Stimulated activated CD4-positive, alpha-beta T cell treated with anti-CD3 and anti-CD28 coated beads, TNF-alpha, amount 100 ng/mL, for 1 hour (primary cell): ENCODE measurements around the gene THAP9.
A peak's percentile ranks its signal among the peaks of the same experiment; 100 is the strongest.
"Not testable (repeated sequence)": the region's sequence is repeated elsewhere in the genome, so short reads cannot be mapped to it uniquely, and the experiment has no call there.

Experiments
- DNase-seq, 3 donors: peaks; one replicate each; pipeline ENCODE4 v3.0.0-alpha.2; 2020; ENCODE audit warnings: low read depth in 3 of 3, low spot score in 1 of 3

Gene THAP9, protein sequence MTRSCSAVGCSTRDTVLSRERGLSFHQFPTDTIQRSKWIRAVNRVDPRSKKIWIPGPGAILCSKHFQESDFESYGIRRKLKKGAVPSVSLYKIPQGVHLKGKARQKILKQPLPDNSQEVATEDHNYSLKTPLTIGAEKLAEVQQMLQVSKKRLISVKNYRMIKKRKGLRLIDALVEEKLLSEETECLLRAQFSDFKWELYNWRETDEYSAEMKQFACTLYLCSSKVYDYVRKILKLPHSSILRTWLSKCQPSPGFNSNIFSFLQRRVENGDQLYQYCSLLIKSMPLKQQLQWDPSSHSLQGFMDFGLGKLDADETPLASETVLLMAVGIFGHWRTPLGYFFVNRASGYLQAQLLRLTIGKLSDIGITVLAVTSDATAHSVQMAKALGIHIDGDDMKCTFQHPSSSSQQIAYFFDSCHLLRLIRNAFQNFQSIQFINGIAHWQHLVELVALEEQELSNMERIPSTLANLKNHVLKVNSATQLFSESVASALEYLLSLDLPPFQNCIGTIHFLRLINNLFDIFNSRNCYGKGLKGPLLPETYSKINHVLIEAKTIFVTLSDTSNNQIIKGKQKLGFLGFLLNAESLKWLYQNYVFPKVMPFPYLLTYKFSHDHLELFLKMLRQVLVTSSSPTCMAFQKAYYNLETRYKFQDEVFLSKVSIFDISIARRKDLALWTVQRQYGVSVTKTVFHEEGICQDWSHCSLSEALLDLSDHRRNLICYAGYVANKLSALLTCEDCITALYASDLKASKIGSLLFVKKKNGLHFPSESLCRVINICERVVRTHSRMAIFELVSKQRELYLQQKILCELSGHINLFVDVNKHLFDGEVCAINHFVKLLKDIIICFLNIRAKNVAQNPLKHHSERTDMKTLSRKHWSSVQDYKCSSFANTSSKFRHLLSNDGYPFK

DNA sequence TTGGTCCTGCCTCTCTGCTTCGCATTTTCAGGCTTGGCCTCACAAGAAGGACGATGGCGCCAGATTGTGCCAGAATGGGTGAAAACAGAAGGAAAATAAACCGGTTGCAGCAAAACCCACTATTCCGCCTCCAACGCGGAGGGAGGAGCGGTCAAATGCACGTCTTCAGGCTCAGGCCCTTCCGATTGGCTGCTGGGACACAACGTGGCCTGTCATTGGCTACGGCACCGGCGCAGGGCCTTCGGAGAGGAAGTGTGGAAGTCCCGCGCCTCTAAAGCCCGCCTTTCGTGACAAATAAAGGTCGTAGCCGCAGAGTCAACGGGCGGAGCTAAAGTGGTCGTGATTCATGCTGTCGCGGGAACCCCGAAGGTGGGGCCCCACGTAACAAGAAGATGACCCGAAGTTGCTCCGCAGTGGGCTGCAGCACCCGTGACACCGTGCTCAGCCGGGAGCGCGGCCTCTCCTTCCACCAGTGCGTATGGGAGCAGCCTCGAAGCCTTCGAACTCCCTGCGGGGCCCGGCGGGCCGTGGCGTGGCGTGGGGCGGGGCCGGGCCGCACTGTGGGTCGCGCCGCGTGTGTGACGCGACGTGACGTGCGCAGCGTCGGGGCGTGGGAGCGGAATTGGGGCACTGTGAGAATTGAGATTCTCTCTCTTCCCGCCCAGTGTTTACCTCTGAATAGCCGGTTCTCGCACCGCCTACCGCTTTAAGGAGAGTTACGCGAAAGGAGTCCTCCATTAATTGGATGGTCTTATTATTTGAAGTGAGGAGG lies at the start of gene THAP9:
THAP9 (plus strand) TSS at position 325 of the 772 bp plus-strand sequence; CDS start at position 393, 68 bp downstream.
- peak; percentile 87 to 94 (median 94) for DNase-seq

DNA sequence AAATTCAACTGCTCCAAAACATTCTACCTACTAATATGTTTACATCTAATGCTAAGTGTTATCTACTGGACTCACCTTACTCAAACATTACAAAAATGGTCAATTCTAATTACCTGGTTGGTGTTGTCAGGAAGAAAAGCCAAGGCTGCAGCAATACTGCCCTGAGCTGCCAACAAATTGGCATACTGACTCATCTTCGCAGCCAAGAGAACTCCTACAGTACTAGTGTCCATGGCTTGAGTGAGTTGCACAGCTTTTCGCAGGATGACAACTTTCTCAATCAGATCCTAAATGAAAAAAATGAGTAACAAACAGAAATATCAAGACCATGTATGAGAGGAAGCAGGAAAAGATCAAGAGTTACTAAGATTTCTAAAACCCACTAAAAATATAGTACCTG lies 49.2 kb upstream of the THAP9 start:
- no peak for DNase-seq

DNA sequence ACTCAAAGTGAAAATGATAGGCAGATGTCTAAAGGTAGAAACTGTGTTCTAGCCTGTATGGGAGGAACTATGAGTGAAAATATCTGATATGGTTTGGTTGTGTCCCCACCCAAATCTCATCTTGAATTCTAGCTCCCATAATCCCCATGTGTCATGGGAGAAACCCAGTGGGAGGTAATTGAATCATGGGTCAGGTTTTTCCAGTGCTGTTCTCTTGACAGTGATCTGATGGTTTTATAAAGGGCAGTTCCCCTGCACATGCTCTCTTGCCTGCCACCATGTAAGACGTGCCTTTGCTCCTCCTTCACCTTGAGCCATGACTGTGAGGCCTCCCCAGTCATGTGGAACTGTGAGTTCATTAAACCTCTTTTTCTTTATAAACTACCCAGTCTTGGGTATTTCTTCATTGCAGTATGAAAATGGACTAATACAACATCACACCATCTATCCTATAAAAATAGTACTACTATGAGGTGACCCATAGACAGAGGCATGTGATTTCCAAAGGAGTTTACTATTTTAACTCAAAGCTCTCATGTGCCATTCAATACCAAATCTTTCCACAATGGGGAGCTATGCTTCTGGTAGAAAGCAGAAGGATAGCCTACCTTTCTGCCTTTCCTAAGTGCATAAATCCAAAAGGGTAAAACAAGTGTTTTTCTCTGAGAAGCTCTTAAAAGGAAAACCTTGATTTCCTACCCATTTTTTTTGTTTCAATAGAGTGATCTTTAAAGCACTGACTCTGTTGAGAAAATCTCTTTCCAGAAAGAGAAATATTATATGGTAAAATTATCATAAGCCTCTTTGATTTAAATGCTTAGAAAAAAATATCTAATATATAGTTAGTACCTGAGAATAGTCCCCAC lies 48.4 kb upstream of the THAP9 start:
- no peak for DNase-seq

DNA sequence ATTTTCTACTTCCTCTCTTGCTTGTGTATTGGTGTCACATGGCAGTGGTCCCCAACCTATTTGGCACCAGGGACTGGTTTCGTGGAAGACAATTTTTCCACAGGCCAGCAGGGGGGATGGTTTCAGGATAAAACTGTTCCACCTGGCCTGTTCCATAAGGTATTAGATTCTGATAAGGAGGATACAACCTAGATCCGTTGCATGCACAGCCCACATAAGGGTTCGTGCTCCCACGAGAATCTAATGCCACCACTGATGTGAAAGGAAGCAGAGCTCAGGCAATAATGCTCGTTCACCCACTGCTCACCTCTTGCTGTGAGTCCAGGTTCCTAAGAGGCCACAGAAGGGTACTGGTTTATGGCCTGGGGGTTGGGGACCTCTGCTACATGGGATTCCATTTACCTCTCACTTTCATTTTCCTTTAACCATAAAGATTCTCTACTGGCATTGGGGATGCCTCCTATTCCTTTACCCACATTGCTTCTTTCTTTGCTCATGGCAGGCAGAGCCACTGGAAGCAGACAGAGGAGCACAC lies 47.7 kb upstream of the THAP9 start:
- no peak for DNase-seq

DNA sequence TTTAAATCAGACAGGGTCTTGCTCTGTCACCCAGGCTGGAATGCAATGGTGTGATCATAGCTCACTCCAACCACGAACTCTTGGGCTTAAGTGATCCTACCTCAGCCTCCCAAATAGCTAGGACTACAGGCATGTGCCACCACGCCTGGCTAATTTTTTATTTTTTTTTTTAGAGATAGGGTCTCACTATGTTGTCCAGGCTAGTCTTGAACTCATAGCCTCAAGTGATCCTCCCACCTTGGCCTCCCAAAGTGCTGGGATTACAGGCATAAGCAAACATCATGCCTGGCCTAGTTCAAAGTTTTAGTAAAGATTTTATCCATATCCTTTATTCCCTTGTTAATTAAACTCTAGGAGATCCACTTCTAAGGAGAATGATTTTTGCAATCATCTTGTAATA lies 40.0 kb upstream of the THAP9 start:
- DNase-seq: not testable (repeated sequence)

DNA sequence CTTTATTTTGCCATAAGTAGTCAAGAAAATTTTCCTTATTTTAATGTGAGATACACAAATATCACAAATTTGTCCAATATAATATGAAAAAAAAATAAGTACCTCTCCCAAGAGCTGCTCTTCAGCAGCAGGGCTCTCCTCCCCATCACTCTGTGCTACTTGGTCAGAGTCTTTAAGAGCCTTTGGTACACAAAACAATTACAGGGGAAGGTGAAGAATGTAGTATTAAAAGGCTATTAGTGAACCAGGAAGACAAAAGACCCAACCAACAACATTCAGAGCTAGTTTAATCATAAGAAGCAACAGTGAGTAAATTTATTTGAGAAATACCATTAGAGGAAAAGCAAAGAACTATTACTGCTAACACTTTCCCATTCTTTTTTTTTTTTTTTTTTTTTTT lies 39.0 kb upstream of the THAP9 start:
- no peak for DNase-seq

DNA sequence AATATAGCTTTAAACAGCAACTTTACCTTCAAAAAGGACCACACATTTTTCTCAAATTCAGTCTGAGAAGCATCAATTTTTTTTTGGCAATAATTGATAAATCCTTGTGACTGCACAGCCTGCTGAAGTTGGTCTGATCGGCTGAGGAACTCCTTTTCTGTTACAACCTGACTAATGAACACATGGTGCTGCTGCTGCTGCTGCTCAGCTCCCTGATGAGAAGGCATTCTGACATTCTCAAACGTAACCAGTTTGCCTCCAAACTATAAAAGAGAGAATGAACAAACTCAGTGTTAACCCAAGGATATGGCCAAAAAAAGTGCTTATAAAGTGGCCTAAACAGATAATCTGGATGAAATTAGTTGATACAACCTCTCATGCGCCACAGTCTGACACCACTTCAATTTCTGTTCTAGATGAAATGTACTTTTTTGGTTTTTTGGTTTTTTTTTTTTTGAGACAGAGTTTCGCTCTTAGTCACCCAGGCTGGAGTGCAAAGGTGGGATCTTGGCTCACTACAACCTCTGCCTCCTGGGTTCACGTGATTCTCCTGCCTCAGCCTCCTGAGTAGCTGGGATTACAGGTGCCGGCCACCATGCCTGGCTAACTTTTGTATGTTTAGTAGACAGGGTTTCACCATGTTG lies 36.1 kb upstream of the THAP9 start:
- no peak for DNase-seq

DNA sequence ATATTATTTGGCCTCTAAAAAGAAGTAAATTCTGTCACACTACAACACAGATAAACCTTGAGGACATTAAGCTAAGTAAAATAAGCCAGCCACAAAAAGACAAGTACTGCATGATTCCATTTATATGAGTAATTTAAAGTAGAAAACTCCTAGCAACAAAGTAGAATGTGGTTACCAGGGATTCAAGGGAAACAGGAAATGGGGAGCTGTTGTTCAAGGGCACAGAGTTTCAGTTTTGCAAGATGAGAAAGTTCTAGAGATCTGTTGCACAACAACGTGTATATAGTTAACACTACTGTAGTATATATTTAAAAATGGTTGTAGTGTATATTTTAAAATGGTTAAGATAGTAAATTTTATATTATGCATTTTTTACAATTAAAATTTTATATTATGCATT lies 34.9 kb upstream of the THAP9 start:
- no peak for DNase-seq

DNA sequence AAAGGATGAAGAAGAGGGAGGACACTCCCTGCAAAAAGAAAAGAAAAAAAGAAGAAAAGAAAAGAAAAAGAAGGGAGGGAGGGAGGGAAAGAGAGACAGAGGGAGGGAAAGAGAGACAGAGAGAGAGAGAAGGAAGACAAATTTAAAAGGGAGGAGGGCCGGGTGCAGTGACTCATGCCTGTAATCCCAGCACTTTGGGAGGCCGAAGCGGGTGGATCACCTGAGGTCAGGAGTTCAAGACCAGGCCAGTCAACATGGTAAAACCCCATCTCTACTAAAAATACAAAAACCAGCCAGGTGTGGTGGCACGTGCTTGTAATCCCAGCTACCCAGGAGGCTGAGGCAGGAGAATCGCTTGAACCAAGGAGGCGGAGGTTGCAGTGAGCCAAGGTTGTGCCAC lies 34.5 kb upstream of the THAP9 start:
- not testable (repeated sequence) for DNase-seq

DNA sequence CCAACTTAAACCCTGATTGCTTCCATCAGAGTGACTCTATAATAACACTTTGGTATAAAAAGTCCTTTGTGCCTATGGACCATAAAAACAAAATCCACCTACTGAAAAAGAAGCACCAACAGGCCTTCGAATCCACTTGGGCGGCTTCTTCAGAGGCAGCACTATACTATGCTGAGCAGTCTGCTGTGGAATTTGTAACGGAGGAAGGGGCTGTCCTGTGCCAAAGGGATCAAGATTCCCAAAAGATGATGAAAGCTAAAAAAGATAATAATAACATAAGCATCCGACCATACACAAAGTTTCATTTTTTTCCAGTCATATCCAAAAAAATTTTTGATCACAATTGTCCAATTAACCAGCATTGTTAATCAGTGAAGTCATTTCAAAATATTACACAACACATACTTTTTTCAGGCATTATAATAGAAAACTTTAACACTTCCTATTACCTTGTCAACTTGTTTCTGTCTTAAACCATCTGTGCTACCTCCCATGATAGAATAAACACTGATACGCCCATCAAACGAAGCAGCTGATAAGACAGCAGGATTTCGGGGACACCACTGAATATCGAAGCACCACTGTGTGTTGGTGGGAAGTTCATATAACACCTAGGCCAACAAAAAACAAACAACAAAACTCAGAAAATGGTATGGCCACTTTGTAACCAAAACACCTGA lies 33.7 kb upstream of the THAP9 start:
- no peak for DNase-seq

DNA sequence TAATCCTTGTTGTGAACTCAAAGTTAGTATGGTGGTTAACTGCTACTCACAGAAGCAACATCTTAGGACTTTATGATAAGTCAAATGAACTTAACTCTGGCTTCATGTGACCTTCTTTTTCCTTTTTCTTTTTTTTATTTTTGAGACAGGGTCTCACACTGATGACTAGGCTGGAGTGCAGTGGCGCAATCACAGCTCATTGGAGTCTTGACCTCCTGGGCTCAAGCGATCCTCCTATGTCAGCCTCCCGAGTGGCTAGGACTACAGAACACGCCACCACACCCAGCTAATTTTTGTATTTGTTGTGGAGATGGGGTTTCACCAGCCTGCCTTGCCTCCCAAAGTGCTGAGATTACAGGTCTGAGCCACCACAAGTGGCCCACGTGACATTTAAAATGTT lies 32.0 kb upstream of the THAP9 start:
- DNase-seq: no peak

DNA sequence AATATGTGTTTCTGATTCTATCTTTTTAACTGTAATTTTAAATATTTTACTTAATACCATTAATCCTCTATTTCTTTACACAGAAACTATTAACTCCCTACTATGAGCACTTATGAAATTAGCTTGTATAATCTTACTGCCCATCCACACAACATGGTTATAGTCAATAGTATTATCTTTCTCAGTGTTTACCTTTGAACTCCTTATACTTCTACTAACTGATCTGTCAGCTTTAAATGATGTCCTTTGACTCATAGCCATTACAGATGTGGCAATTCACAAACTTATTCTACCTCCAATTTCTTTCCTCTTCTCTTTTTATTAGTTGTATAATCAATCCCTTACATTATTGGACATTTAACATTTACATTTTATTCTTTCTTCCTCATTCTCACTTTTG lies 15.1 kb upstream of the THAP9 start:
- no peak for DNase-seq

DNA sequence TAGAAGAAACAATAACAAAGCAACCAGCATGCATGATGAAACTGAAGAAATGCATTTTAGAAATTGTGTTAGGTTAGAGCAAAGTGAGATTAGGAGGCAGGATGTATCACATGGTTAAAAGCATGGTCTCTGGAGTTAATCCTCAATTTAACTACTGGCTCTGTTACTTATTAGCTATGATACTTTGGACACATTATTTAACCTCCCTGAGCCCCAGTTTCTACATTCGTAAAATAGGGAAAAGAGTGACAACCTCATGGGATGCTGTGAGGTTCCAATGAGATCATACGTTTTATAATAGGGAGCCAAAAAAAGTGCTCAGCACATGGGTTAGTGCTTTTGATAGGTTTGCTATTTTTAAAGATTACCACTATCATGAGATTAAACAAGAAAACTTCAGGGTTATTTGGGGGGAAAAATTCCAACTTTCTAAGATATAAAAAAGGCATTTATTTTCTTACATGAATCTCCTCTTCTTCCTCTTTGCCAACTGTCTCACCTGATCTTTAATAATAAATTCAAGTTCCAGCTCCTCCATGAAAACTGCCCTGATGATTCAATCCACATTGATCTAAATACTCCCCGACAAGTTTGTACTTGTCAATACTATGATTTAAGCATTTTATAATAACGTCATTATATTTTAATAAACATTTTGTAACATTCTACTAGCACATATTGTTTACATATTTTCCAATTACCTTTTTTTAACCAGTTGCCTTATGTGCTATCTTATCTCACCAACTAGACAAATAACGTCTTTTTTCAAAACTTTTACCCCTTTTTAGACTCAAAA lies 14.2 kb upstream of the THAP9 start:
- no peak for DNase-seq

DNA sequence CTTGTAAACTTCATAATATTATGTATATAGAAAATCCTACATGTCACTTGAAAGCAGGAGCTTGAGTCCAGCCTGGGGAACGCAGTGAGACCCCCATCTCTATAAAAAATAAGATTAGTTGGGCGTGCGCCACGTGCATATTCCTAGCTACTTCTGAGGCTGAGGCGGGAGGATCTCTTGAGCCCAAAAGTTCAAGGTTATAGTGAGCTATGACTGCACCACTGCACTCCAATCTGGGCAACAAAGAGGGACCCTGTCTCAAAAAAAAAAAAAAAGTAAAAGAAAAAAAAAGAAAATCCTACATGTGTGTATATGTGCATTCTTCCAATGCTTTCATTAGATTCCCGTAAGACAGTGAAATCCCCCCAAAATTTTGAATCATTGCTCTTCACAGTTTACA lies 11.2 kb upstream of the THAP9 start:
- DNase-seq: no peak

DNA sequence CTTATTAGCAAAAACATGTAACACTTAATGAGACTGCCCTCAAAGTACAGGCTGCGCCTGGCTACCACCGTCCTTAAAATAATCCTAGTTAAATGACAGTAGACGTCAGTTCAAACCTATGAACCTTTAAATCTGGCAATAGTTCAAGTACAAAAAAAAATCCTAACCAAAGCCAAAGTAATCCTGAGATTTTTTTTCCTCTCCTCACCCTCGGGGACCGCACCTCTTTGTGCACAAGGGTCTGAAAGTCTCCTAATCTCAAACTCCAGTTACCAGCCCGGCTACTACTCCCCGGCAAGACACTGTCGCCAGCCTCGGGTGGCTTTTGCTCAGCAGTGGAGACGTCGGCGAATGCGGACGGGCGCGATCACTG lies 10.0 kb upstream of the THAP9 start:
- no peak for DNase-seq

DNA sequence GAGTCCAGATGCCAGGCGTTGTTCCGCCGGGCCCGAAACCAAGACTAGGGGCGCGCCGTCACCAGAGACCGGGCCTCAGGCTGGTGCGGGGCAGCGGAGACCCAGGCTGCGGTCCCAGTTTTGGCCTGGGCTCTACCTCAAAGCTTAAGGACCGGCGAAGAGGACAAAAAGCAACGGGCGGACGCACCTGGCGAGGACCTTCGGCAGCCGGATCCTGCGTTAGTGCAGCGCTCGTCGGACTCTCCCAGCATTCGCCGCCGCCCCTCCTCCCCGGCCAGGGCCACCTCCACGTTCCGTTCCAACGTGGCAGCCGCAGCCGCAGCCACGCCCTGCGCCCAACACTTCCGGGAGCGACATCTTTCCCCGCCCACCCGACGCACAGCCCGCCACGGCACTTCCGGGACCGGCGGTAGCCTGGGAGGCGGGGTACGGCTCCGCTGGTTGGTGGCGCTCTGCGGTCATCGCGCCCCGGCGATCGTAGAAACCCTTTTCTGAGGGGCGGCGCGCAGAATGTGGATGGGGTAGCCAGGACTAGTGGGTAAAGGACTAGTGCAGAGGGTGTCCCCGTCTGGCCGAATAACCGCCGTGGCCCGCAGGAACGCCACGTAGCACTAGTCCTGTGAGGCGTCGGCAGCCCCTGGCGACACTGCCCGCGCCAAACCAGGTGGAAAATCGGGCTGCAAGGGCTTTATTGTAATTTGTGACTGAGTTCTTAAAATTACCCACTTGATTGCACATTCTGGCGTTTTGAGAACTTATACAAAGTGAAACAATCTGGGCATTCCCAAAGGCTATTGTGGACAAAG lies 9.4 kb upstream of the THAP9 start, which contains the start of gene SEC31A:
SEC31A (minus strand) TSS at position 253 of the 806 bp plus-strand sequence. CDS start 9,217 bp downstream, outside the sequence.
- DNase-seq: peak; percentile 89 to 92 (median 91)

DNA sequence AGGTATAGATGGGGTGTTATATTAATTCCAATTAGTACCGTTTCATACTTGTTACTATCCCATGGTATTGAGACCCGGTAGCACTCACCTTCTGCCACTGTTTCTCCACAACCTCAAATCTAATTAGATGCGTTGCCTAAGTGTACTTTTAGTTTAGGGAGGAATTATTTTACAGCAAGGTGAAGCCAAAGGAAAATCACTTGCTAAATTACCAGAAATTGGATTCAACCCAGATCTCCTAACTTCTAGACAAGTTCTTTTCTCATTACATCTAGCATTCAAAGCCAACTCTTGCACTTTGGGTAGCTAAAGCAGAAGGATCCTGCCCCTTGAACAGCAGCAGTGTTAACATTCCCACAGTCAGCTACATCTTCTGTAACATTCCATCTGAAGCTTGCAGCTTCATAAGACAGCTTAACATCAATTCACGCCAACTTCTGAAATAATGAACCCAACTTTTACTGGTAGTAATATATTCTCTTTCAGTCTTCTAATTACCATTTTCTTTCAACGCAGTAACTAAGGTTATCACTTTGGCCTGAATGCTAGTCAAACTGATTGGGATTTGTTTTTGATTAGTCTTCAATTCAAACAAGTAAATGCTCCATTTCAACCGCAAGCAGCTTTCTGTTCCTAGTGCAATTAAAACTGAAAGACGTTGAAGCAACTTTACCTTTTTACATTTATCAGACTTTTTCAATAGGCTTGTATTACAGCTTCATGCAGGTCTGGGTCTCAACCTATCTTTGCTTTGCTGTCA lies 8.6 kb upstream of the THAP9 start:
- DNase-seq: no peak
